Testis (tissue), 3 donors: Measurements from ENCODE around the gene IQCH. TPM values are rescaled to one million over a fixed set of nuclear protein-coding genes. Genes with fewer than 3 reads are reported as not detected.

Experiments used
- DNase-seq: peaks from one replicate; pipeline ENCODE4 v3.0.0-alpha.2; 2019
- H3K27ac ChIP-seq, 2 donors: fragments of 200-600 bp; sonication (generic); one replicate each; pipeline ENCODE4 v1.5.1; 2019
- H3K27me3 ChIP-seq: fragments of 200-600 bp; sonication (generic); one replicate; pipeline ENCODE4 v1.5.1; 2019
- H3K36me3 ChIP-seq: fragments of 200-600 bp; sonication (generic); one replicate; pipeline ENCODE4 v1.5.1; 2017; ENCODE audit warnings: low read depth; ENCODE audit errors: missing control alignments
- H3K4me1 ChIP-seq: fragments of 200-600 bp; sonication (generic); one replicate; pipeline ENCODE4 v1.5.1; 2019
- H3K4me3 ChIP-seq, 2 donors: fragments of 200-600 bp; sonication (generic); one replicate each; pipeline ENCODE4 v1.5.1; 2017 to 2019
- H3K9me3 ChIP-seq: fragments of 200-600 bp; sonication (generic); one replicate; pipeline ENCODE4 v1.5.1; 2017
- CTCF ChIP-seq, 3 experiments: fragments of 450-650 bp in 2 of 3; fragments of 200-600 bp in 1 of 3; sonication (generic) in 1 of 3; IDR thresholded peaks; one replicate each; pipeline ENCODE4 v1.5.1; 2016 to 2019; ENCODE audit warnings: antibody characterized with exemption in 3 of 3, mild to moderate bottlenecking in 2 of 3, moderate library complexity in 1 of 3
- POLR2A ChIP-seq: fragments of 450-650 bp; IDR thresholded peaks from one replicate; pipeline ENCODE4 v1.6.1; 2017; ENCODE audit warnings: antibody characterized with exemption, mild to moderate bottlenecking, moderate library complexity
- WGBS, 2 donors: methylation state at CpG; one replicate each; pipeline ENCODE4 v1.1.5; 2018; 5-methylcytosine and 5-hydroxymethylcytosine counted together
- intact Hi-C: fragments of 100-400 bp; cut with DNase I; formaldehyde crosslinking; loops from one replicate; pipeline ENCODE4 v1.15.1; 2023; ENCODE audit warnings: low total_unique reads
- polyA plus RNA-seq: library from polyadenylated mRNA; stranded (reverse); fragments of 350-450 nt; fragmentation: Illumina TruSeq; extraction: RNeasy Lipid Tissue Mini Kit (QIAGEN cat#74804); gene quantifications from one replicate; pipeline ENCODE4 v1.2.3, GENCODE V29; 2014; ENCODE audit warnings: low read depth, low replicate concordance; ENCODE audit not compliant: insufficient read depth
- total RNA-seq, 2 donors: library from RNA; depleted of rRNA; stranded (reverse); fragments of >200 nt; gene quantifications; one replicate each; pipeline ENCODE4 v1.2.3, GENCODE V29; 2016

The IQCH gene
- total and polyA plus RNA-seq, 3 donors from 2014 or later, result 23.5 to 42.2 (median 31.9) TPM

DNA sequence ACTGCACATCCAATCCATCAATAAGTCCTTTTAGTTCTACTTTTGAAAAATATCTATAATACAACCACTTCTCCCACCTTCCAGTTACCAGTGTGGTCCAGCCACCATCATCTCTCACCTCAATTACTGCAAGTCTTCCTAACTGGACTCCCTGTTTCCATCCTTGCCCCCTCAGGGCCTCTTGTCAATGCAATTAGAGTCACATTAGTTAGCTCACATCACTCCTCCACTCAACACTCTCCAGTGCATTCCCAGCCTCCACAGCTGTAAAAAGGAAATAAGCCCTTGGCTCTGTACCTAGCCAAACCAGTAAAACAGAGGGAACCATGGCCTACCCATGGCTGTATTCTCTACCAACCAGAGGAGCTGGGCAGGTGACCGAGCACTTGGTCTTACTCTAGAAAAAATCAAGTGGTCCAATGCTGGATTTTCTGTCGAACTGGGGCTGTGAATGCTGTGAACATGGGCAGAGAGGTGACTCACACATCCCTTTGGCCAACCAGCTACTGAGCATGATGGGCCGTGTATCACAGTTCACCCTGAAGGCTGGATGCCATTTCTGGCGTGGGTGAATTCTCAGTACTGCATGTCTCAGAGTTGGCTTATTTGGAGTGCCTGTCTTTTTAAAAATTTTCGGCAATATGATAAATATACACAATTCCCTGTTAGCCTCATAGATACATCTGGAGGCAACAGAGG lies 203.9 kb downstream of the IQCH start:
- TF ChIP-seq POLR2A (no peak), CTCF (IDR thresholded peaks at IDR 0.05) (no peak)
- Histone ChIP-seq H3K4me1 (no peaks in the 10 kb centered on the region), H3K27me3 (no peaks in the 10 kb centered on the region), H3K27ac (no peak overlapping the region), H3K4me3 (no peak overlapping the region), H3K36me3 (no peaks in the 10 kb centered on the region), H3K9me3 (no peaks in the 10 kb centered on the region)
- DNase-seq, result no peak
- intact Hi-C loops, result loop anchor here (10.0 kb wide), 1 partner anchor 376 kb away; no protein-coding TSS in a partner anchor
- WGBS, 2 donors, result 93 to 97% methylated on average over 5 of the region's 5 CpGs

- Histone ChIP-seq H3K4me3 (no peak overlapping the region), H3K9me3 (no peaks in the 10 kb centered on the region), H3K27me3 (no peaks in the 10 kb centered on the region), H3K4me1 (no peaks in the 10 kb centered on the region), H3K27ac (no peak overlapping the region), H3K36me3 (no peaks in the 10 kb centered on the region)
- DNase-seq, result no peak
- 82 to 85% methylated on average over 2 of the region's 2 CpGs for WGBS, 2 donors
- TF ChIP-seq CTCF (IDR thresholded peaks at IDR 0.05) (no peak), POLR2A (no peak)
- intact Hi-C loops, result no loop called here
These were observed 205.9 kb downstream of the IQCH start for GRCh38 chr15:67460521-67460920.

GRCh38 chr15:67461735-67462134 lies 207.1 kb downstream of the IQCH start:
- TF ChIP-seq CTCF (IDR thresholded peaks at IDR 0.05), result no peak
- no peak for TF ChIP-seq POLR2A
- no peak for DNase-seq
- WGBS, 2 donors, result 92 to 97% methylated on average over 6 of the region's 6 CpGs
- no peak overlapping the region for H3K4me3 ChIP-seq
- H3K4me1 ChIP-seq, result no peaks in the 10 kb centered on the region
- H3K9me3 ChIP-seq, result no peaks in the 10 kb centered on the region
- H3K27ac ChIP-seq, result no peak overlapping the region
- intact Hi-C loops, result no loop called here
- H3K36me3 ChIP-seq, result no peaks in the 10 kb centered on the region
- no peaks in the 10 kb centered on the region for H3K27me3 ChIP-seq

DNA sequence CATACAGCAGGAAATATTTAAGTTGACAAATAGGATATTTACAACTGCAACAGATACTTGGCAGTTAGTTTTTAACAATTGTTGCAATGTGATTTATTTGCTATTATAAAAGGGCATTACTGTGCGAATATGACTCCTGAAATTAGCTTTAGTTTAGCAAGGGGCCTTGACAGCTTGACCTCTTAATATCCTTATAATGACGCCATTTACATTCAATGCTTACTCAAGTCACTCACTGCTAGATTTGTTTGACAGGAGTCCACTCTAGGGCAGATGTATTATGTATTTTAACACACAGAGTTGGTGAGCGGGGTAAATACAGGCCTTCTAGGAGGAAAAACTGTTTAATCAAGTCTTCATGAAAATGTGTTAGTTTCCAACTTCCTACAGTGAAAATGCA lies 208.3 kb downstream of the IQCH start:
- no peak for TF ChIP-seq CTCF (IDR thresholded peaks at IDR 0.05)
- TF ChIP-seq POLR2A, result no peak
- Histone ChIP-seq H3K4me3 (no peak overlapping the region), H3K9me3 (no peaks in the 10 kb centered on the region), H3K27ac (no peak overlapping the region), H3K4me1 (no peaks in the 10 kb centered on the region), H3K27me3 (no peaks in the 10 kb centered on the region), H3K36me3 (no peaks in the 10 kb centered on the region)
- WGBS, 2 donors, result 92% methylated on average over 3 of the region's 3 CpGs
- intact Hi-C loops, result no loop called here
- DNase-seq, result no peak

GRCh38 chr15:67463488-67463887 lies 208.9 kb downstream of the IQCH start:
- Histone ChIP-seq H3K27me3 (no peaks in the 10 kb centered on the region), H3K4me1 (no peaks in the 10 kb centered on the region), H3K36me3 (no peaks in the 10 kb centered on the region), H3K4me3 (no peak overlapping the region), H3K27ac (no peak overlapping the region), H3K9me3 (no peaks in the 10 kb centered on the region)
- intact Hi-C loops, result no loop called here
- TF ChIP-seq CTCF (IDR thresholded peaks at IDR 0.05) (no peak), POLR2A (no peak)
- no peak for DNase-seq
